SK-N-SH (cell line): ENCODE measurements around the gene RRP8. TPM values are rescaled to one million over a fixed set of nuclear protein-coding genes. Genes with fewer than 3 reads are reported as not detected.
A peak's percentile ranks its signal among the peaks of the same experiment; 100 is the strongest.

Experiments used
- CTCF ChIA-PET: fragments of 300-600, 350-600 bp; formaldehyde crosslinking; extraction: SDS; loops from one replicate; lab custom pipeline; 2021; lab: Yijun Ruan, JAX
- POLR2A ChIA-PET: fragments of 350-600 bp; sonication (Branson Sonifier 250); formaldehyde crosslinking; extraction: SDS; loops from one replicate; lab custom pipeline; 2020; ENCODE audit warnings: antibody characterized with exemption, inconsistent platforms; lab: Yijun Ruan, JAX
- DNase-seq: peaks from one replicate; pipeline ENCODE4 v3.0.0; 2012
- H2AFZ ChIP-seq: fragments of 200-600 bp; sonication (generic); 2 replicates; pipeline ENCODE4 v1.8.1; 2016; ENCODE audit warnings: antibody characterized with exemption, mild to moderate bottlenecking, low read depth
- H3F3A ChIP-seq: fragments of 200-600 bp; sonication (generic); replicated peaks from 2 replicates; pipeline ENCODE3; 2016; ENCODE audit warnings: antibody characterized with exemption, mild to moderate bottlenecking; ENCODE audit not compliant: insufficient read depth
- H3K27ac ChIP-seq, 2 experiments: fragments of 200-500 bp in 1 of 2; fragments of 200-600 bp in 1 of 2; sonication (Bioruptor generic) in 1 of 2; sonication (generic), shearing (Covaris generic) in 1 of 2; 2 replicates each; pipeline versions ENCODE4 v1.5.1 to v1.6.1; 2014 to 2016; ENCODE audit warnings: low read depth in 2 of 2, inconsistent platforms in 1 of 2, low read length in 1 of 2, mild to moderate bottlenecking in 1 of 2, mixed read lengths in 1 of 2
- H3K27me3 ChIP-seq: fragments of 200-600 bp; sonication (generic), shearing (Covaris generic); 2 replicates; pipeline ENCODE4 v1.6.1; 2016; ENCODE audit warnings: mixed run types; ENCODE audit not compliant: insufficient read depth
- H3K36me3 ChIP-seq, 2 experiments: fragments of 200-500 bp in 1 of 2; fragments of 200-600 bp in 1 of 2; sonication (Bioruptor generic) in 1 of 2; sonication (generic) in 1 of 2; replicated peaks in 1 of 2; 2 replicates each; pipeline versions ENCODE3 to v1.5.1; 2014 to 2016; ENCODE audit warnings: low read length in 1 of 2, mild to moderate bottlenecking in 1 of 2; ENCODE audit not compliant: insufficient read depth in 2 of 2, control insufficient read depth in 1 of 2
- H3K4me1 ChIP-seq, 2 experiments: fragments of 200-500 bp in 1 of 2; fragments of 200-600 bp in 1 of 2; sonication (Bioruptor generic) in 1 of 2; sonication (generic), shearing (Covaris generic) in 1 of 2; 2 replicates each; pipeline versions ENCODE4 v1.5.1 to v1.6.1; 2014 to 2016; ENCODE audit warnings: low read depth in 1 of 2, low read length in 1 of 2, mixed run types in 1 of 2; ENCODE audit not compliant: insufficient read depth in 2 of 2, control insufficient read depth in 1 of 2
- H3K4me2 ChIP-seq: fragments of 200-600 bp; sonication (generic), shearing (Covaris generic); 2 replicates; pipeline ENCODE4 v1.6.1; 2017; ENCODE audit warnings: mixed run types
- H3K4me3 ChIP-seq, 2 experiments: fragments of 200-500 bp in 1 of 2; fragments of 200-600 bp in 1 of 2; sonication (Bioruptor generic) in 1 of 2; sonication (generic), shearing (Covaris generic) in 1 of 2; 2 replicates each; pipeline versions ENCODE4 v1.5.1 to v1.8.1; 2014 to 2016; ENCODE audit warnings: low read depth in 2 of 2, inconsistent platforms in 1 of 2, low read length in 1 of 2, mild to moderate bottlenecking in 1 of 2, mixed read lengths in 1 of 2, moderate library complexity in 1 of 2
- H3K79me2 ChIP-seq: fragments of 200-600 bp; sonication (generic); 2 replicates; pipeline ENCODE4 v1.8.1; 2017; ENCODE audit warnings: mild to moderate bottlenecking; ENCODE audit not compliant: insufficient read depth
- H3K9ac ChIP-seq: fragments of 200-600 bp; sonication (generic); 2 replicates; pipeline ENCODE4 v1.6.1; 2017; ENCODE audit warnings: mixed run types
- H3K9me2 ChIP-seq: fragments of 200-600 bp; sonication (generic); 2 replicates; pipeline ENCODE4 v1.6.1; 2017; ENCODE audit warnings: mixed run types
- H3K9me3 ChIP-seq: fragments of 200-600 bp; sonication (generic); 2 replicates; pipeline ENCODE4 v1.6.1; 2017; ENCODE audit warnings: mixed run types, mild to moderate bottlenecking, moderate library complexity
- H4K20me1 ChIP-seq: fragments of 200-600 bp; sonication (generic); 2 replicates; pipeline ENCODE4 v1.6.1; 2017; ENCODE audit warnings: mild to moderate bottlenecking, mixed run types; ENCODE audit not compliant: insufficient read depth
- FOSL2 ChIP-seq: IDR thresholded peaks from 2 replicates; pipeline ENCODE4 v1.4.0; 2012; ENCODE audit warnings: low read depth, mild to moderate bottlenecking, moderate library complexity, borderline replicate concordance
- FOXJ3 ChIP-seq: sonication (generic); formaldehyde crosslinking; IDR thresholded peaks from 2 replicates; pipeline ENCODE4 v1.5.1; 2020; ENCODE audit warnings: mild to moderate bottlenecking, missing genetic modification reagents
- GATA2 ChIP-seq: sonication (generic); formaldehyde crosslinking; IDR thresholded peaks from 2 replicates; pipeline ENCODE4 v1.5.0; 2020; ENCODE audit warnings: mild to moderate bottlenecking, missing genetic modification reagents
- MAX ChIP-seq: IDR thresholded peaks from 2 replicates; pipeline ENCODE4 v1.4.0; 2012; ENCODE audit warnings: low read depth
- MEF2A ChIP-seq: IDR thresholded peaks from 2 replicates; pipeline ENCODE4 v1.4.0; 2012; ENCODE audit warnings: low read depth, borderline replicate concordance
- MXI1 ChIP-seq: IDR thresholded peaks from 2 replicates; pipeline ENCODE4 v1.6.1; 2012; ENCODE audit warnings: mild to moderate bottlenecking, low read depth, low read length, improper control_type of control experiment
- NFIC ChIP-seq: IDR thresholded peaks from 2 replicates; pipeline ENCODE4 v1.4.0; 2012; ENCODE audit warnings: borderline replicate concordance
- POLR2AphosphoS5 ChIP-seq: IDR thresholded peaks from 2 replicates; pipeline ENCODE4 v1.6.1; 2012; ENCODE audit warnings: low read depth, low read length
- RAD21 ChIP-seq: IDR thresholded peaks from 2 replicates; pipeline ENCODE4 v1.6.1; 2012; ENCODE audit warnings: mild to moderate bottlenecking, low read length
- RCOR1 ChIP-seq: fragments of 150-350 bp; IDR thresholded peaks from 2 replicates; pipeline ENCODE4 v1.6.1; 2017; ENCODE audit warnings: antibody characterized with exemption, low read length
- REST ChIP-seq: IDR thresholded peaks from 2 replicates; pipeline ENCODE4 v1.6.1; 2012; ENCODE audit warnings: mild to moderate bottlenecking, low read depth, low read length, moderate library complexity
- RXRA ChIP-seq: IDR thresholded peaks from 2 replicates; pipeline ENCODE4 v1.4.0; 2012; ENCODE audit warnings: low read depth, mild to moderate bottlenecking, borderline replicate concordance
- SMC3 ChIP-seq: IDR thresholded peaks from 2 replicates; pipeline ENCODE4 v1.6.1; 2012; ENCODE audit warnings: low read depth, low read length, improper control_type of control experiment
- TEAD4 ChIP-seq: IDR thresholded peaks from 2 replicates; pipeline ENCODE4 v1.4.0; 2012; ENCODE audit warnings: mild to moderate bottlenecking, borderline replicate concordance; ENCODE audit not compliant: insufficient read depth
- ZBTB33 ChIP-seq: IDR thresholded peaks from 2 replicates; pipeline ENCODE4 v1.4.0; 2012; ENCODE audit warnings: low read depth, borderline replicate concordance
- WGBS: methylation state at CpG from one replicate; pipeline ENCODE4 v1.1.6; 2017; ENCODE audit warnings: low lambda C conversion rate; 5-methylcytosine and 5-hydroxymethylcytosine counted together
- polyA plus RNA-seq, 3 experiments: library from polyadenylated mRNA; depleted of rRNA; stranded (reverse); fragments of >200 nt; gene quantifications; 2 replicates each; pipeline ENCODE4 v1.2.3, GENCODE V29; 2012

RRP8 gene
- polyA plus RNA-seq, 1 of the 3 experiments (the other 2 are of a cell fraction) = 7.8 TPM

- Histone ChIP-seq H3K27ac (no peak overlapping the region; a peak in 1 of 4 replicates), H3K4me2 (no peak overlapping the region), H2AFZ (no peak overlapping the region), H3K4me3 (no peak overlapping the region), H3K9ac (no peak overlapping the region), H3K4me1 (peaks cover 0 to 20% of the 10 kb centered on the region in 2 experiments; a peak in 1 of 4 replicates), H3K36me3 (no peaks in the 10 kb centered on the region), H3K79me2 (no peaks in the 10 kb centered on the region), H4K20me1 (no peaks in the 10 kb centered on the region), H3K9me2 (no peaks in the 10 kb centered on the region), H3F3A (no peaks in the 10 kb centered on the region), H3K9me3 (no peaks in the 10 kb centered on the region), H3K27me3 (no peaks in the 10 kb centered on the region)
- DNase-seq = no peak
- WGBS = 53% methylated on average over 4 of the region's 4 CpGs
- ChIA-PET POLR2A (interaction anchor here (0.6 kb wide), 1 partner anchor 111 kb away, joined by 3 read pairs; no protein-coding TSS in a partner anchor), CTCF (interaction anchor here (0.8 to 1.9 kb wide), 7 partner anchors 9 to 107 kb away, joined by 3 to 7 read pairs (median 3); partner anchors contain the start of gene MRPL17)
- TF ChIP-seq GATA2 (CRISPR knock-in tag) = no peak
- 0 out of 2 replicates have a peak, but pooled peaks have one; percentile 5 for TF ChIP-seq RAD21
Observed at GRCh38 chr11:6638429-6638828, 35.0 kb upstream of the RRP8 start.

GRCh38 chr11:6637871-6638270 is 34.5 kb upstream of the RRP8 start:
- CTCF ChIA-PET = interaction anchor here (1.9 kb wide), 1 partner anchor 10 kb away, joined by 6 read pairs; no protein-coding TSS in a partner anchor
- no peak overlapping the region for H3K4me2 ChIP-seq
- DNase-seq = no peak

More at GRCh38 chr11:6637871-6638270, 34.5 kb upstream of the RRP8 start:
- H3K79me2 ChIP-seq = no peaks in the 10 kb centered on the region
- 38% methylated on average over 3 of the region's 3 CpGs for WGBS
- TF ChIP-seq RXRA (no peak), MEF2A (no peak), MAX (no peak), FOSL2 (no peak), NFIC (no peak), ZBTB33 (no peak), REST (no peak), SMC3 (no peak), FOXJ3 (CRISPR knock-in tag) (no peak), POLR2AphosphoS5 (no peak), RCOR1 (no peak), TEAD4 (no peak), MXI1 (no peak)
- TF ChIP-seq, all 33 proteins: peak for 0
- H3K4me3 ChIP-seq = no peak overlapping the region
- no peaks in the 10 kb centered on the region for H3K9me3 ChIP-seq
- peaks cover 0 to 3% of the 10 kb centered on the region in 2 experiments for H3K36me3 ChIP-seq
- peaks cover 0 to 20% of the 10 kb centered on the region in 2 experiments; a peak in 1 of 4 replicates for H3K4me1 ChIP-seq
- no peak overlapping the region for H3K9ac ChIP-seq
- H2AFZ ChIP-seq = no peak overlapping the region
- POLR2A ChIA-PET = no interaction called here
- no peaks in the 10 kb centered on the region for H4K20me1 ChIP-seq
- no peaks in the 10 kb centered on the region for H3K9me2 ChIP-seq
- H3K27me3 ChIP-seq = no peaks in the 10 kb centered on the region
- H3K27ac ChIP-seq = no peak overlapping the region; a peak in 1 of 4 replicates
- H3F3A ChIP-seq = no peaks in the 10 kb centered on the region
